GM18868 (cell line): ENCODE results near the gene SCAMP4.
"Not testable (repeated sequence)": the region's sequence is repeated elsewhere in the genome, so short reads cannot be mapped to it uniquely, and the experiment has no call there.

Experiments used
- ATAC-seq: cut with Tn5 transposase; IDR thresholded peaks from one replicate; pipeline ENCODE4 v1.9.1; 2021; ENCODE audit warnings: mild to moderate bottlenecking, moderate library complexity; ENCODE audit not compliant: unreplicated experiment

The SCAMP4 gene

GRCh38 chr19:1865172-1866010 lies 39.8 kb upstream of the SCAMP4 start:
- ATAC-seq: no peak

GRCh38 chr19:1866693-1867348 lies 38.4 kb upstream of the SCAMP4 start:
- ATAC-seq: no peak

- ATAC-seq: no peak
Measured at GRCh38 chr19:1867349-1867724, 37.9 kb upstream of the SCAMP4 start.

GRCh38 chr19:1868971-1869370 lies 36.2 kb upstream of the SCAMP4 start:
- ATAC-seq: no peak

- ATAC-seq: no peak
Measured at GRCh38 chr19:1871140-1871597, 34.0 kb upstream of the SCAMP4 start.

GRCh38 chr19:1871630-1872029 lies 33.6 kb upstream of the SCAMP4 start:
- no peak for ATAC-seq

- ATAC-seq: no peak
Measured at GRCh38 chr19:1872807-1873523, 32.2 kb upstream of the SCAMP4 start.

- ATAC-seq: no peak
Measured at GRCh38 chr19:1873524-1874473, 31.4 kb upstream of the SCAMP4 start.

- no peak for ATAC-seq
Measured at GRCh38 chr19:1874554-1875185, 30.5 kb upstream of the SCAMP4 start.

- not testable (repeated sequence) for ATAC-seq
Measured at GRCh38 chr19:1875265-1875645, 29.9 kb upstream of the SCAMP4 start.

- ATAC-seq: peak; percentile 85
Measured at GRCh38 chr19:1875646-1876495, 29.3 kb upstream of the SCAMP4 start.

- ATAC-seq: not testable (repeated sequence)
Measured at GRCh38 chr19:1876496-1877279, 28.5 kb upstream of the SCAMP4 start.

- not testable (repeated sequence) for ATAC-seq
Measured at GRCh38 chr19:1877280-1877660, 27.9 kb upstream of the SCAMP4 start.

- not testable (repeated sequence) for ATAC-seq
Measured at GRCh38 chr19:1878583-1878982, 26.6 kb upstream of the SCAMP4 start.

GRCh38 chr19:1879982-1880381 lies 25.2 kb upstream of the SCAMP4 start:
- not testable (repeated sequence) for ATAC-seq

- no peak for ATAC-seq
Measured at GRCh38 chr19:1880611-1881392, 24.4 kb upstream of the SCAMP4 start.

GRCh38 chr19:1881393-1882088 lies 23.7 kb upstream of the SCAMP4 start:
- not testable (repeated sequence) for ATAC-seq
